SHP77 (cell line): ENCODE results near the gene PRR20C.
"Not testable (repeated sequence)": the region's sequence is repeated elsewhere in the genome, so short reads cannot be mapped to it uniquely, and the experiment has no call there.

Experiments used
- DNase-seq, 2 experiments: peaks; one replicate each; lab custom pipeline; 2025; lab: John Stamatoyannopoulos, UW

PRR20C gene

GRCh38 chr13:57153761-57154160 is at the start of gene PRR20C:
TSS of gene PRR20C (plus strand) at chr13:57154061. CDS start at chr13:57154448, 387 bp downstream.
- not testable (repeated sequence) for DNase-seq

- DNase-seq, result no peak
Measured at GRCh38 chr13:57114945-57115344, 38.9 kb upstream of the PRR20C start.

- no peak for DNase-seq
Measured at GRCh38 chr13:57123681-57124080, 30.2 kb upstream of the PRR20C start.

- no peak for DNase-seq
Measured at GRCh38 chr13:57128909-57129308, 25.0 kb upstream of the PRR20C start.

GRCh38 chr13:57136093-57136492 is 17.8 kb upstream of the PRR20C start:
- no peak for DNase-seq

- DNase-seq, result no peak
Measured at GRCh38 chr13:57137585-57137984, 16.3 kb upstream of the PRR20C start.

GRCh38 chr13:57138988-57139387 is 14.9 kb upstream of the PRR20C start:
- no peak for DNase-seq

GRCh38 chr13:57139781-57140180 is 14.1 kb upstream of the PRR20C start:
- DNase-seq, result not testable (repeated sequence)

- not testable (repeated sequence) for DNase-seq
Measured at GRCh38 chr13:57140235-57140968, 13.5 kb upstream of the PRR20C start, which contains the start of gene PRR20A. TSS of gene PRR20A (plus strand) at chr13:57140918. CDS start at chr13:57141305, 387 bp downstream.

- not testable (repeated sequence) for DNase-seq
Measured at GRCh38 chr13:57147188-57147587, 6.7 kb upstream of the PRR20C start, which contains the start of gene PRR20B. TSS of gene PRR20B (plus strand) at chr13:57147488. CDS start at chr13:57147875, 387 bp downstream.

GRCh38 chr13:57148106-57148505 is 5.8 kb upstream of the PRR20C start:
- not testable (repeated sequence) for DNase-seq

GRCh38 chr13:57160332-57160731 is 6.5 kb downstream of the PRR20C start, which contains the start of gene PRR20D:
TSS of gene PRR20D (plus strand) at chr13:57160632. CDS start at chr13:57161019, 387 bp downstream.
- not testable (repeated sequence) for DNase-seq

GRCh38 chr13:57166897-57167296 is 13.0 kb downstream of the PRR20C start, which contains the start of gene PRR20E:
TSS of gene PRR20E (plus strand) at chr13:57167197. CDS start at chr13:57167584, 387 bp downstream.
- not testable (repeated sequence) for DNase-seq

GRCh38 chr13:57191667-57192066 is 37.8 kb downstream of the PRR20C start:
- DNase-seq, result no peak
